Activated T-helper 1 cell treated with Interleukin-2 at 50 U/mL for 16 hours (primary cell): Measurements from ENCODE around the gene GUCD1.

Experiments
- DNase-seq: peaks from one replicate; pipeline ENCODE4 v3.0.0-alpha.2; 2020; ENCODE audit warnings: low read depth

Gene GUCD1

GRCh38 chr22:24503137-24503842 is 51.6 kb downstream of the GUCD1 start:
- peak; percentile 28 for DNase-seq

GRCh38 chr22:24502541-24502940 is 52.4 kb downstream of the GUCD1 start:
- DNase-seq: no peak

GRCh38 chr22:24502034-24502433 is 52.9 kb downstream of the GUCD1 start:
- DNase-seq: no peak

- no peak for DNase-seq
Measured at GRCh38 chr22:24501301-24502005, 53.5 kb downstream of the GUCD1 start.

- DNase-seq: no peak
Measured at GRCh38 chr22:24500277-24500820, 54.6 kb downstream of the GUCD1 start.

GRCh38 chr22:24499706-24500276 is 55.1 kb downstream of the GUCD1 start:
- DNase-seq: no peak

- no peak for DNase-seq
Measured at GRCh38 chr22:24498824-24499223, 56.1 kb downstream of the GUCD1 start.

- DNase-seq: no peak
Measured at GRCh38 chr22:24497841-24498258, 57.1 kb downstream of the GUCD1 start.

- DNase-seq: no peak
Measured at GRCh38 chr22:24496661-24497060, 58.3 kb downstream of the GUCD1 start.

GRCh38 chr22:24496234-24496633 is 58.7 kb downstream of the GUCD1 start:
- no peak for DNase-seq

GRCh38 chr22:24495365-24495675 is 59.6 kb downstream of the GUCD1 start:
- no peak for DNase-seq

- DNase-seq: no peak
Measured at GRCh38 chr22:24494528-24495364, 60.2 kb downstream of the GUCD1 start, which contains the start of gene UPB1. Gene UPB1, plus strand, starts transcription at chr22:24495332. Its CDS starts 72 bp downstream, at chr22:24495404.

- no peak for DNase-seq
Measured at GRCh38 chr22:24494167-24494527, 60.8 kb downstream of the GUCD1 start.

GRCh38 chr22:24492391-24492790 is 62.5 kb downstream of the GUCD1 start:
- DNase-seq: no peak
